Right atrium auricular region (tissue), 2 donors: ENCODE measurements around the gene BRD3. TPM values are rescaled to one million over a fixed set of nuclear protein-coding genes. Genes with fewer than 3 reads are reported as not detected.

Experiments used
- DNase-seq: peaks from one replicate; pipeline ENCODE4 v3.0.0-alpha.2; 2019; ENCODE audit warnings: low spot score
- H3K27ac ChIP-seq, 2 donors: fragments of 200-600 bp; sonication (generic); 1 replicate in 1 of 2; 2 replicates in 1 of 2; pipeline ENCODE4 v1.5.1; 2016 to 2019
- H3K27me3 ChIP-seq, 2 donors: fragments of 200-600 bp; sonication (generic); one replicate each; pipeline versions ENCODE4 v1.5.1 to v1.6.0; 2017 to 2019
- H3K36me3 ChIP-seq: fragments of 200-600 bp; sonication (generic); one replicate; pipeline ENCODE4 v1.5.1; 2016
- H3K4me1 ChIP-seq, 2 donors: fragments of 200-600 bp; sonication (generic); one replicate each; pipeline versions ENCODE4 v1.5.1 to v1.6.0; 2017 to 2019
- H3K4me3 ChIP-seq, 2 donors: fragments of 200-600 bp; sonication (generic); 1 replicate in 1 of 2; 2 replicates in 1 of 2; pipeline ENCODE4 v1.5.1; 2017 to 2019; ENCODE audit warnings: mild to moderate bottlenecking in 1 of 2, moderate library complexity in 1 of 2
- H3K9me3 ChIP-seq, 2 donors: fragments of 200-600 bp; sonication (generic); one replicate each; pipeline ENCODE4 v1.5.1; 2019
- CTCF ChIP-seq, 2 donors: fragments of 200-600 bp; sonication (generic); IDR thresholded peaks; one replicate each; pipeline ENCODE4 v1.5.1; 2019; ENCODE audit warnings: antibody characterized with exemption in 2 of 2
- total RNA-seq, 2 donors: library from RNA; depleted of rRNA; stranded (reverse); fragments of >200 nt; gene quantifications; one replicate each; pipeline ENCODE4 v1.1.0, GENCODE V29; 2016

Gene BRD3
- total RNA-seq, 2 donors from 2014 or later = 14.1 to 18.5 TPM

- H3K4me3 ChIP-seq = no peak overlapping the region
- no peak overlapping the region for H3K27ac ChIP-seq
- H3K4me1 ChIP-seq = peaks cover 0 to 10% of the 10 kb centered on the region in 2 donors
- no peak for DNase-seq
- H3K27me3 ChIP-seq = no peaks in the 10 kb centered on the region
- H3K36me3 ChIP-seq = peaks cover 88% of the 10 kb centered on the region
- peaks cover 0 to 7% of the 10 kb centered on the region in 2 donors for H3K9me3 ChIP-seq
- no peak for TF ChIP-seq CTCF (IDR thresholded peaks at IDR 0.05)
Observed at GRCh38 chr9:134043531-134043988, 24.3 kb downstream of the BRD3 start.

- H3K27ac ChIP-seq = no peak overlapping the region
- H3K36me3 ChIP-seq = peaks cover 79% of the 10 kb centered on the region
- no peak overlapping the region for H3K4me3 ChIP-seq
- H3K27me3 ChIP-seq = no peaks in the 10 kb centered on the region
- TF ChIP-seq CTCF (IDR thresholded peaks at IDR 0.05) = no peak
- no peak for DNase-seq
- H3K4me1 ChIP-seq = peaks cover 0 to 9% of the 10 kb centered on the region in 2 donors
- H3K9me3 ChIP-seq = peaks cover 0 to 18% of the 10 kb centered on the region in 2 donors
Observed at GRCh38 chr9:134041649-134041962, 26.2 kb downstream of the BRD3 start.

GRCh38 chr9:134040781-134041648 is 26.8 kb downstream of the BRD3 start:
- Histone ChIP-seq H3K36me3 (peaks cover 79% of the 10 kb centered on the region), H3K9me3 (peaks cover 0 to 18% of the 10 kb centered on the region in 2 donors), H3K27me3 (no peaks in the 10 kb centered on the region), H3K4me3 (no peak overlapping the region), H3K4me1 (peaks cover 0 to 9% of the 10 kb centered on the region in 2 donors), H3K27ac (no peak overlapping the region)
- no peak for TF ChIP-seq CTCF (IDR thresholded peaks at IDR 0.05)
- DNase-seq = no peak

- no peak for DNase-seq
- no peak for TF ChIP-seq CTCF (IDR thresholded peaks at IDR 0.05)
- Histone ChIP-seq H3K4me1 (peaks cover 0 to 9% of the 10 kb centered on the region in 2 donors), H3K27ac (no peak overlapping the region), H3K4me3 (no peak overlapping the region), H3K36me3 (peaks cover 79% of the 10 kb centered on the region), H3K27me3 (no peaks in the 10 kb centered on the region), H3K9me3 (peaks cover 0 to 18% of the 10 kb centered on the region in 2 donors)
Observed at GRCh38 chr9:134040176-134040565, 27.7 kb downstream of the BRD3 start.

GRCh38 chr9:134039386-134040175 is 28.2 kb downstream of the BRD3 start:
- no peak for TF ChIP-seq CTCF (IDR thresholded peaks at IDR 0.05)
- Histone ChIP-seq H3K9me3 (peaks cover 0 to 18% of the 10 kb centered on the region in 2 donors), H3K4me3 (no peak overlapping the region), H3K27me3 (no peaks in the 10 kb centered on the region), H3K27ac (no peak overlapping the region), H3K36me3 (peaks cover 79% of the 10 kb centered on the region), H3K4me1 (peaks cover 0 to 9% of the 10 kb centered on the region in 2 donors)
- no peak for DNase-seq
